Activated CD4-positive, CD25-positive, alpha-beta regulatory T cell treated with anti-CD3 and anti-CD28 coated beads, Interleukin-2, amount 50 U/mL, for 72 hours (primary cell): ENCODE measurements around the gene PRICKLE1.

Experiments
- DNase-seq: peaks from one replicate; pipeline ENCODE4 v3.0.0; 2021

Gene PRICKLE1

GRCh38 chr12:42589465-42590329, at the start of gene PRICKLE1:
TSS of gene PRICKLE1 (minus strand) at chr12:42589746. CDS start at chr12:42472516, 117,230 bp downstream.
- DNase-seq = no peak

- no peak for DNase-seq
These were observed 49.2 kb upstream of the PRICKLE1 start for GRCh38 chr12:42638697-42639096.

- DNase-seq = no peak
These were observed 48.5 kb upstream of the PRICKLE1 start for GRCh38 chr12:42638011-42638410.

GRCh38 chr12:42636993-42637392, 47.4 kb upstream of the PRICKLE1 start:
- no peak for DNase-seq

- DNase-seq = no peak
These were observed 44.0 kb upstream of the PRICKLE1 start for GRCh38 chr12:42633594-42633993.

GRCh38 chr12:42631513-42631912, 42.0 kb upstream of the PRICKLE1 start:
- DNase-seq = no peak

GRCh38 chr12:42630314-42630713, 40.8 kb upstream of the PRICKLE1 start:
- no peak for DNase-seq

- DNase-seq = no peak
These were observed 37.6 kb upstream of the PRICKLE1 start for GRCh38 chr12:42627151-42627550.

- DNase-seq = no peak
These were observed 36.1 kb upstream of the PRICKLE1 start for GRCh38 chr12:42625611-42626010.

GRCh38 chr12:42617622-42618021, 28.1 kb upstream of the PRICKLE1 start:
- no peak for DNase-seq

GRCh38 chr12:42615006-42615405, 25.5 kb upstream of the PRICKLE1 start:
- DNase-seq = no peak

- DNase-seq = no peak
These were observed 22.7 kb upstream of the PRICKLE1 start for GRCh38 chr12:42612231-42612613.

- no peak for DNase-seq
These were observed 22.2 kb upstream of the PRICKLE1 start for GRCh38 chr12:42611571-42612230.

- DNase-seq = no peak
These were observed 20.1 kb upstream of the PRICKLE1 start for GRCh38 chr12:42609605-42610004.

- no peak for DNase-seq
These were observed 18.8 kb upstream of the PRICKLE1 start for GRCh38 chr12:42608196-42608825.

- DNase-seq = no peak
These were observed 18.1 kb upstream of the PRICKLE1 start for GRCh38 chr12:42607584-42608058.

GRCh38 chr12:42606471-42606870, 16.9 kb upstream of the PRICKLE1 start:
- no peak for DNase-seq

- no peak for DNase-seq
These were observed 16.1 kb upstream of the PRICKLE1 start for GRCh38 chr12:42605685-42606084.

GRCh38 chr12:42603246-42603990, 13.9 kb upstream of the PRICKLE1 start:
- DNase-seq = no peak

- no peak for DNase-seq
These were observed 4.3 kb upstream of the PRICKLE1 start for GRCh38 chr12:42593874-42594273.

GRCh38 chr12:42590330-42590934, 886 bp upstream of the PRICKLE1 start:
- no peak for DNase-seq
